ENCODE data around the gene MOB3A.
"Not testable (repeated sequence)": the region's sequence is repeated elsewhere in the genome, so short reads cannot be mapped to it uniquely, and the experiment has no call there.

Gene MOB3A

DNA sequence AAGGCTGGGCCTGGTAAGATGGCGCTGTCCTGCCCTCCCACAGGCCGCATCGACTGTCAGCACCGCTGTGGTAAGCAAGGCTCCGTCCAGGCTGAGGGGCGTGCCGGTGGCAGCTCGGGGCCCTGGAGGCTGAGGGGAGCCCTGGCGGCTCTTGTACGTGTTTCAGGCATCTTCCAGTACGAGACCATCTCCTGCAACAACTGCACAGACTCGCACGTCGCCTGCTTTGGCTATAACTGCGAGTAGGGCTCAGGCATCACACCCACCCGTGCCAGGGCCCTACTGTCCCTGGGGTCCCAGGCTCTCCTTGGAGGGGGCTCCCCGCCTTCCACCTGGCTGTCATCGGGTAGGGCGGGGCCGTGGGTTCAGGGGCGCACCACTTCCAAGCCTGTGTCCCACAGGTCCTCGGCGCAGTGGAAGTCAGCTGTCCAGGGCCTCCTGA is 1.8 kb upstream of the MOB3A start:
- no peak for DNase-seq (ENCODE audit: low read depth)
- H3K4me3 ChIP-seq (ENCODE audit: low read depth, low read length), result no peak overlapping the region
- TF ChIP-seq, protein P1, sequence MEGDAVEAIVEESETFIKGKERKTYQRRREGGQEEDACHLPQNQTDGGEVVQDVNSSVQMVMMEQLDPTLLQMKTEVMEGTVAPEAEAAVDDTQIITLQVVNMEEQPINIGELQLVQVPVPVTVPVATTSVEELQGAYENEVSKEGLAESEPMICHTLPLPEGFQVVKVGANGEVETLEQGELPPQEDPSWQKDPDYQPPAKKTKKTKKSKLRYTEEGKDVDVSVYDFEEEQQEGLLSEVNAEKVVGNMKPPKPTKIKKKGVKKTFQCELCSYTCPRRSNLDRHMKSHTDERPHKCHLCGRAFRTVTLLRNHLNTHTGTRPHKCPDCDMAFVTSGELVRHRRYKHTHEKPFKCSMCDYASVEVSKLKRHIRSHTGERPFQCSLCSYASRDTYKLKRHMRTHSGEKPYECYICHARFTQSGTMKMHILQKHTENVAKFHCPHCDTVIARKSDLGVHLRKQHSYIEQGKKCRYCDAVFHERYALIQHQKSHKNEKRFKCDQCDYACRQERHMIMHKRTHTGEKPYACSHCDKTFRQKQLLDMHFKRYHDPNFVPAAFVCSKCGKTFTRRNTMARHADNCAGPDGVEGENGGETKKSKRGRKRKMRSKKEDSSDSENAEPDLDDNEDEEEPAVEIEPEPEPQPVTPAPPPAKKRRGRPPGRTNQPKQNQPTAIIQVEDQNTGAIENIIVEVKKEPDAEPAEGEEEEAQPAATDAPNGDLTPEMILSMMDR (IDR thresholded peaks at IDR 0.05; ENCODE audit: control insufficient read depth, extremely low read depth, insufficient read depth), result no peak

DNA sequence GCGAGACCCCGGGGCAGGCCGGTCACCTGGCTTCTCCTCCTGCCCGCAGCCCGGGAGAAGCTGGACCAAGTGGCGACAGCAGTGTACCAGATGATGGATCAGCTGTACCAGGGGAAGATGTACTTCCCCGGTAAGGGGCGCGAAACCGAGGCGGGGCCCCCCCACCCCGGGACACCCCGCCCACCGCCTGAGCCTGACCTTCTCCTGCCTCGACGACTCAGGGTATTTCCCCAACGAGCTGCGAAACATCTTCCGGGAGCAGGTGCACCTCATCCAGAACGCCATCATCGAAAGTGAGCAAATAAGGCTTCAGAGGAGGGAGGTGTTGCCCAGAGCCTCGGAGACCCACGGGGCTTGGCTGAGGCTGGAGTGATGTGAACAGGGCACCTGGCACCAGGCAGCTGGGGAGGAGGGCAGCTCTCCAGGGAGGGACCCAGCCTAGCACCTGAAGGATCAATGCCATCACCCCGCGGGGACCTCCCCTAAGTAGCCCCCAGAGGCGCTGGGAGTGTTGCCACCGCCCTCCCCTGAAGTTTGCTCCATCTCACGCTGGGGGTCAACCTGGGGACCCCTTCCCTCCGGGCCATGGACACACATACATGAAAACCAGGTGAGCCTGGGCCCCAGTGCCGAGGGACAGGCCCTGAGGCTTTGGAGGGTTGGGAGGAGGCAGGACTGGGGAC is 1.2 kb upstream of the MOB3A start:
- H3K4me3 ChIP-seq (ENCODE audit: low read depth, low read length), result peak overlapping the region; percentile 49
- DNase-seq (ENCODE audit: low read depth), result no peak
- TF ChIP-seq, protein P1 (IDR thresholded peaks at IDR 0.05; ENCODE audit: control insufficient read depth, extremely low read depth, insufficient read depth), result no peak

DNA sequence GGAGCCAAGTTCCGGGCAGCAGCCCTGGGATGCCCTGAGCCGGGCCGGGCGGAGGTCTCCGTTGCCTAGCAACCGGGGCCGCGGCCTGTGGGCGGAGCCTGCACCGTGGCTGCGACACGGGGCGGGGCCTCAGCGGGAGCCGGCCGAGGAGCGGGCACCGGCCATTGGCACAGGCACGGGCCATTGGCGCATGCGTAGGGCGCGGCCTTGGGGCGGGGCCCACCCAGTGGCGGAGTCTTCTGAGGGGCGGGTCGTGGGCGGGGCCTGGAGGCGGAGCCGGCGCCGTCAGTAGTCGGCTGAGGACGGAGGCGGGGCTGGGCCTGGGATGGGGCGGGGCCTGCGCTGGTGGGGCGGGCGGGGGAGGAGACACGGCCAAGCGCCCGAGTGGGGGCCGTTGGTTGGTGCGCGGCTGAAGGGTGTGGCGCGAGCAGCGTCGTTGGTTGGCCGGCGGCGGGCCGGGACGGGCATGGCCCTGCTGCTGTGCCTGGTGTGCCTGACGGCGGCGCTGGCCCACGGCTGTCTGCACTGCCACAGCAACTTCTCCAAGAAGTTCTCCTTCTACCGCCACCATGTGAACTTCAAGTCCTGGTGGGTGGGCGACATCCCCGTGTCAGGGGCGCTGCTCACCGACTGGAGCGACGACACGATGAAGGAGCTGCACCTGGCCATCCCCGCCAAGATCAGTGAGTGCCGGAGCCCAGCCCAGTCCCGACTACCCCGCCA is 515 bp upstream of the MOB3A start, which contains the start of gene IZUMO4:
Gene IZUMO4 (plus strand): TSS at position 436 of the 723 bp plus-strand sequence. CDS start 31 bp downstream, at position 467.
- peak; percentile 77 for DNase-seq (ENCODE audit: low read depth)
- TF ChIP-seq, protein P1 (IDR thresholded peaks at IDR 0.05; ENCODE audit: control insufficient read depth, extremely low read depth, insufficient read depth), result peak; percentile 63
- peak within 1 kb of the TSS; percentile 69 for H3K4me3 ChIP-seq (ENCODE audit: low read depth, low read length)

DNA sequence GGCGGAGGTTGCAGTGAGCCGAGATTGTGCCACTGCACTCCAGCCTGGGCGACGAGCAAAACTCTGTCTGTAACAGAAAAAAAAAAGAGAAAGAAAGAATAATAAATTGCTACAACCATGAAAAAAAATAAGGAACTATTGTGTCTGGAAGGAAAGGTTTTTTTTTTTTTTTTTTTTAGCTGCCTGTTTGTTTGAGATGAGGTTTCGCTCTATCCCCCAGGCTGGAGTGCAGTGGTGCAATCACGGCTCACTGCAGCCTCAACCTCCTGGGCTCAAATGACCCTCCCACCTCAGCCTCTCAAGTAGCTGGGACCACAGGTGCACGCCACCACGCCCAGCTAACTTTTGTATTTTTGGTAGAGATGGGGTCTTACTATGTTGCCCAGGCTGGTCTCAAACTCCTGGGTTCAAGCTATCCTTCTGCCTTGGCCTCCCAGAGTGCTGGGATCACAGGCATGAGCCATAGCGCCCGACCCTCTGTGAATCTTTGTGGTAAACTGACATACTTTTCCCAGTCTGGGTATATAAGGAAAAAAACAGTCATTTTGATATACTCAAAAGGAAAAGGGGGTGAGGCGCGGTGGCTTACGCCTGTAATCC is 4.1 kb downstream of the MOB3A start:
- H3K4me3 ChIP-seq (ENCODE audit: low read depth, low read length); DNase-seq (ENCODE audit: low read depth): not testable (repeated sequence)

DNA sequence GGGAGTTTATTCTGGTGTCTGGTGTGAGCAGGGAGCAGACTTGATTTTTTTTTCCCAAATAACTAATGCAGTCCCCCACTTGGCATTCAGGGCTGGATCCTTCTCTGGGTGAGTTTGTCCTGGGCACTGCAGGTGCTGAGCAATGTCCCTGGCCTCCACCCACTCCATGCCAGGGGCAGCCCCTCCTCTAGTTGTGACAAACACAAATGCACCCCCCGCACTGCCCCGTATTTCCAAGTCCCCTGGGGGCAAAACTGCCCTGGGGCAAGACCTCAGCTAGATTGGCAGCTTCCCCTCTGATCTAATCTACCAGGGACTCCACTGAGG is 6.4 kb downstream of the MOB3A start:
- TF ChIP-seq, protein P1 (IDR thresholded peaks at IDR 0.05; ENCODE audit: control insufficient read depth, extremely low read depth, insufficient read depth), result no peak
- no peak for DNase-seq (ENCODE audit: low read depth)
- H3K4me3 ChIP-seq (ENCODE audit: low read depth, low read length), result no peak overlapping the region

DNA sequence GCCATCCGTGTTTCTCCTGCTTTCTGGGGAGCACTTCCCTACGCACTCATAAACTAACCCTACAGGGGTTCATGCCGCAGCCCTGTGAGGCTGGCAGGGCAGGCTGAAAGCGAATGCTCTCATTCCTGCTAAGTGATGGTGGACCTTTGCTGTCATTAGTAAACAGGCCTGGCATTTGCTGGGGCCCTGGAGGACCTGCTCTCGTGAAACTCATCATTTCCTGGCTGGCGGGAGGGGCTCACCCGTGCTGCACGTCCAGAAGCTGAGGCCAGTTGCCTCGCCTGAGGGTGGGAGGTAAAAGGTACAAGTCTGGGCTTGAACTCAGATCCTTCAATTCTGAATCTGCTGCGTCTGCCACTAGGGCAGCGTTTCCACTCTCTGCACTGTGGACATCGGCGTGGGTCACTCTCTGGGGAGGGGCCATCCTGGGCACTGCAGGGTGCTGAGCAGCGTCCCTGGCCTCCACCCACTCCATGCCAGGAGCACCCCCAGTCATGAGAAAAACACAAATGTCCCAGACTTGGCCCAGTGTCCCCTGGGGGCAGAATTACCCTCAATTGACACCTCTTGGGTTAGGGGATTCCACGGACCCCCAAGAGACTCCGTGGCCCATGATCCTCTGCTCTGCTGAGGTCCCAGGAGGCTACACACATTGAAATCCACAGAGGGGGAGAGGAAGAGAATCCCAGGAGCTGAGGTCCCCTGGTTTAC is 7.0 kb downstream of the MOB3A start:
- no peak overlapping the region for H3K4me3 ChIP-seq (ENCODE audit: low read depth, low read length)
- no peak for DNase-seq (ENCODE audit: low read depth)
- TF ChIP-seq, protein P1 (IDR thresholded peaks at IDR 0.05; ENCODE audit: control insufficient read depth, extremely low read depth, insufficient read depth), result no peak

DNA sequence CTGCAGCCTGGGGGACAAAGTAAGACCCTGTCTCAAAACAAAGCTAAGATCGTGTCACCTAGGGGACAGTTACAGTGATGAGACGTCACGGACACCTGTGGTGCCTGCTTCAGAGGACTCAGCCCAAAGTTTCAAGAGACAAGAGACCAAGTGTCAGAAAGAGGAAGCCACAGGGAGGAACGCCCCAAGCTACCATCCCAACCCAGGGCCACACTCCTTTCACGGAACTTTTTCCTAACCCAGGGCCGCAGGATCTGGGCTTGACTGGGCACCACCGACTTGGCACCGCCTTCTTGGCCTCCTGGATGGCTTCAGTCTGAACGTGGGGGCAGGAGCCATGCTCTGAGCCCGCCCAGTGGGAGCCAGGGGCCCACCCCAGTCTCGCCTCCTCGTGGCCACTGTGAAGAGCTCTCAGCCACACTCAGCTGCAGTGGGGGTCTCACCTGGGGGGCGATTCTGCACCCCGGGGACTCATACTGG is 8.5 kb downstream of the MOB3A start:
- TF ChIP-seq, protein P1 (IDR thresholded peaks at IDR 0.05; ENCODE audit: control insufficient read depth, extremely low read depth, insufficient read depth), result no peak
- H3K4me3 ChIP-seq (ENCODE audit: low read depth, low read length), result no peak overlapping the region
- DNase-seq (ENCODE audit: low read depth), result no peak

DNA sequence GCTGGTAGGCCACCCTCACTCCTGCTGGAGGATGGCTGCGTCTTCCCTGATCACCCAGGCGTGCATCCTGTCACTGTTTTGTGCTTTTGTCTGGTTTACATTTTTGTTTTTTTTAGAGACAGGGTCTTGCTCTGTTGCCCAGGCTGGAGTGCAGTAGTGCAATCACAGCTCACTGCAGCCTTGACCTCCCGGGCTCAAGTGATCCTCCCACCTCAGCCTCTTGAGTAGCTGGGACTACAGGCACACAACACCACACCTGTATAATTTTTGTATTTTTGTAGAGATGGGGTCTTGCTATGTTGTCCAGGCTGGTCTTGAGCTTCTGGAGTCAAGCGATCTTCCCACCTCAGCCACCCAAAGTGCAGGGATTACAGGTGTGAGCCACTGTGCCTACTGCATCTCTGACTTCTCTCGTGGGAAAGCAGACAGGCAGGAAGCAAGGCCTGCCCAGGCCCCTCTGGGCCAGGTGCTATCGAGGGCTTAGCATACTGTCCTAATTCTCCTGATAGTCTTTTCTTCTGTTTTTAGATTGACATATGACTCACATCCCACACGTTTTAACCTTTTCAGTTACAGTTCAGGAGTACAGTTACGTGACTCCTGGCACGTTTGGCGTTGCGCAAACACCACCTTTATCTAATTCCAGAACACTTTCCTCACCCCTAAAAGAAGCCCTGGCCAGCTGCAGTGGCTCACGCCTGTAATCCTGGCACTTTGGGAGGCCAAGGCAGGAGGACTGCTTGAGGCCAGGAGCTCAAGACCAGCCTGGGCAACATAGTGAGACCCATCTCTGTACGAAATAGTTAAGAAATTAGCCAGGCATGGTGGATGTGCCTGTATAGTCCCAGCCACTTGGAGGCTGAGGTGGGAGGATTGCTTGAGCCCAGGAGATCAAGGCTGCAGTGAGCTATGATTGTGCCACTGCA is 9.2 kb downstream of the MOB3A start:
- not testable (repeated sequence) for H3K4me3 ChIP-seq (ENCODE audit: low read depth, low read length); DNase-seq (ENCODE audit: low read depth)

Measured in LNCaP clone FGC (cell line).